AG09319 (cell line): ENCODE data around the gene UFC1.

Source experiments
- DNase-seq: peaks from one replicate; pipeline ENCODE4 v3.0.0-alpha.2; 2010; ENCODE audit warnings: low read depth; ENCODE audit errors: extremely low read depth
- TF ChIP-seq, protein P1 (sequence below): IDR thresholded peaks from 2 replicates; pipeline ENCODE4 v1.5.1; 2011; ENCODE audit warnings: low read depth, mild to moderate bottlenecking, inconsistent platforms, low read length, moderate library complexity

The UFC1 gene

DNA sequence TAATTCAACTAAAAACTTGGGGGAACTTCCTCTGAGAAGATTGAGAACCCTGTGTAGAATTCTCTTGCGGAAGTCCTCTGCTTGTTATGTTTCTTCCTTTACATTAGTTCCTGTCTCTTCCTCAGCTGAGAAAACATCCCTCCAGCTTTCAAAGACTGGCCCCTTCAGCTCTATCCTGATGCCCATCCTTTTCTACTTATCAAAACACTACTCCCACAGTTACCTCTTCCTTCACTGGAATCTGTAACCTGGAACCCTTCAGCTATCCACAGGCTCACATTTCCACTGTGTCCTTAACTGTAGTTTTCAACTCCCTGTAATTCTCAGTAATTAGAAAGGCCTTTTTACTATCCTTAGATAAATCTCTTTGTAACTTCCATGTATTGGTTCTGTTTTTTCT is 15.3 kb upstream of the UFC1 start:
- DNase-seq = no peak
- TF ChIP-seq, protein P1, sequence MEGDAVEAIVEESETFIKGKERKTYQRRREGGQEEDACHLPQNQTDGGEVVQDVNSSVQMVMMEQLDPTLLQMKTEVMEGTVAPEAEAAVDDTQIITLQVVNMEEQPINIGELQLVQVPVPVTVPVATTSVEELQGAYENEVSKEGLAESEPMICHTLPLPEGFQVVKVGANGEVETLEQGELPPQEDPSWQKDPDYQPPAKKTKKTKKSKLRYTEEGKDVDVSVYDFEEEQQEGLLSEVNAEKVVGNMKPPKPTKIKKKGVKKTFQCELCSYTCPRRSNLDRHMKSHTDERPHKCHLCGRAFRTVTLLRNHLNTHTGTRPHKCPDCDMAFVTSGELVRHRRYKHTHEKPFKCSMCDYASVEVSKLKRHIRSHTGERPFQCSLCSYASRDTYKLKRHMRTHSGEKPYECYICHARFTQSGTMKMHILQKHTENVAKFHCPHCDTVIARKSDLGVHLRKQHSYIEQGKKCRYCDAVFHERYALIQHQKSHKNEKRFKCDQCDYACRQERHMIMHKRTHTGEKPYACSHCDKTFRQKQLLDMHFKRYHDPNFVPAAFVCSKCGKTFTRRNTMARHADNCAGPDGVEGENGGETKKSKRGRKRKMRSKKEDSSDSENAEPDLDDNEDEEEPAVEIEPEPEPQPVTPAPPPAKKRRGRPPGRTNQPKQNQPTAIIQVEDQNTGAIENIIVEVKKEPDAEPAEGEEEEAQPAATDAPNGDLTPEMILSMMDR = no peak

GRCh38 chr1:161139766-161140165 is 14.0 kb upstream of the UFC1 start:
- TF ChIP-seq, protein P1 = peak; percentile 50
- DNase-seq = no peak

- no peak for DNase-seq
- TF ChIP-seq, protein P1 = no peak
Measured at GRCh38 chr1:161140755-161141400, 12.9 kb upstream of the UFC1 start.

GRCh38 chr1:161145832-161146231 is 7.9 kb upstream of the UFC1 start:
- DNase-seq = no peak
- TF ChIP-seq, protein P1 = no peak

DNA sequence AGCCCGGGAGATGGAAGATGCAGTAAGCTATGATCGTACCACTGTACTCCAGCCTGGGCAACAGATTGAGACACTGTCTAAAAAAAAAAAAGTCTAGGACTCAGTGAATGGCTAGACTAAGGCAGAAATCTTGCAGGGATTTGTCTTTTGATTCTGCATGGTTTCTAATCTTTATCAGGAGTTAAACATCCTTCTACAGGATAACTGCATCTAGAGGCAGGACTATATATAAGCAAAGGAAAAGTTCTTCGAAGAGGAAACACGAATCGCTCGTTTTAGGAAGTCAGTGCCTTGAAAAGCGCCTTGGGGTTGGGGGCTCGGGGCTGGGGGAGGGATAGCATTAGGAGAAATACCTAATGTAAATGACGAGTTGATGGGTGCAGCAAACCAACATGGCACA is 602 bp upstream of the UFC1 start:
- TF ChIP-seq, protein P1 = no peak
- DNase-seq = no peak

DNA sequence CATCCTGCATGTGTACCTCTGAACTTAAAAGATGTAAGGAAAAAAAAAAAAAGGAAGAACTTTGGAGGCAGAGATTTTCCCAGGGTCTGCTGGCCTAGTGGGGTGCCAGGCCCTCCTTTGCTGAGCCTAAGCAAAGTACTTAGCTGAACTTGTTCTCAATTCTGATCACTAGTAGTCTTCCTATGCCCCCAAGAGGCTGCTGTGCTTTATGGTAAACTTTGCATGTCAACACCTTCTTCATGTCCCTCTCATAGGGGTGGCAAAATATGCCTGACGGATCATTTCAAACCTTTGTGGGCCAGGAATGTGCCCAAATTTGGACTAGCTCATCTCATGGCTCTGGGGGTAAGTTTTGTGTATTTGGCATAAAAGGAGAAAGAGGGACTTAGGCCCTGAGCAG is 4.1 kb downstream of the UFC1 start:
- TF ChIP-seq, protein P1 = no peak
- no peak for DNase-seq

DNA sequence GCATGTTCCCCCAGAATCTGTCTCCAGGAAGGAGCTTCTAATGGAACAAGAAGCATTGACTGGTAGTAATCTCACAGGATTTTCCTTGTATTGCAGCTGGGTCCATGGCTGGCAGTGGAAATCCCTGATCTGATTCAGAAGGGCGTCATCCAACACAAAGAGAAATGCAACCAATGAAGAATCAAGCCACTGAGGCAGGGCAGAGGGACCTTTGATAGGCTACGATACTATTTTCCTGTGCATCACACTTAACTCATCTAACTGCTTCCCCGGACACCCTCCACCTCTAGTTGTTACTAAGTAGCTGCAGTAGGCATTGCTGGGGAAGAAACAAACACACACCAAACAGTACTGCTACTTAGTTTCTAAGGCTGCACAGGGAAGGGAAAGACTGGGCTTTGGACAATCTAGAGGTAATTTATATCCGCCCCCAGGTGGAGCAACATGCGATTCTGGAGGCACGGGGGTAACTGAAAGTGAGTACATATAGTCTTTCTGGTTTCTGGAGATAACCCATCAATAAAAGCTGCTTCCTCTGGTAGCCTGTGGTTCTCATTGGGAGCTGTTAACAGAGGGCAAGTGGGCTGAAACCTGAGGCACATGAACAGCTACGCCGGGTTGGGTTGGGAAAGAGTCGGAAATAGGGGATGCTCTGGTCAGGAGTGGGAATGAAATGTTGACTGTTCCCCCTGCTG is 4.7 kb downstream of the UFC1 start:
- no peak for DNase-seq
- TF ChIP-seq, protein P1 = no peak
